Liver (tissue), 5 donors: ENCODE measurements around the gene KRTAP19-7. TPM values are rescaled to one million over a fixed set of nuclear protein-coding genes. Genes with fewer than 3 reads are reported as not detected.

Experiments
- polyA plus RNA-seq, 2 donors: library from polyadenylated mRNA; stranded (reverse) in 1 of 2; unstranded in 1 of 2; fragments of 200-250 nt in 1 of 2; fragments of >200 nt in 1 of 2; fragmentation: Nextera tagmentation in 1 of 2; extraction: Ambion mirVana in 1 of 2; gene quantifications; one replicate each; pipeline versions ENCODE4 v1.2.1 to v1.2.3, GENCODE V29; 2013 to 2015
- small RNA-seq: library from RNA; depleted of rRNA; stranded (forward); fragments of <200 nt; gene quantifications from one replicate; pipeline ENCODE3, GENCODE V24; 2014
- total RNA-seq, 2 donors: library from RNA; depleted of rRNA; stranded (reverse); fragments of >200 nt; gene quantifications; one replicate each; pipeline ENCODE4 v1.2.3, GENCODE V29; 2014
- donor health status: healthy.
- donor health status: healthy.
- donor health status: healthy.

Gene KRTAP19-7
- total and polyA plus RNA-seq, 4 donors, result not detected

Small RNA genes within 50 kb of the gene (small RNA-seq; reads per million reads assigned to genes)
- not detected for gene AP000567.1
- not detected for gene KRTAP19-10P
- gene KRTAP19-11P, result not detected
- gene KRTAP22-1, result not detected
- not detected for gene KRTAP22-2

Other genes with a start within 250 kb of the KRTAP19-7 start
- not detected for gene KRTAP26-1, start 241.0 kb downstream of the KRTAP19-7 start, total RNA-seq
- gene KRTAP26-1, start 241.0 kb downstream of the KRTAP19-7 start, polyA plus RNA-seq, result not detected
- gene KRTAP27-1, start 223.6 kb downstream of the KRTAP19-7 start, total RNA-seq, result not detected
- gene KRTAP27-1, start 223.6 kb downstream of the KRTAP19-7 start, polyA plus RNA-seq, result not detected
- not detected for gene KRTAP23-1, start 212.7 kb downstream of the KRTAP19-7 start, total RNA-seq
- not detected for gene KRTAP23-1, start 212.7 kb downstream of the KRTAP19-7 start, polyA plus RNA-seq
- gene KRTAP13-2, start 189.0 kb downstream of the KRTAP19-7 start, total RNA-seq, result not detected
- not detected for gene KRTAP13-2, start 189.0 kb downstream of the KRTAP19-7 start, polyA plus RNA-seq
- not detected for gene KRTAP13-1, start 165.3 kb downstream of the KRTAP19-7 start, total RNA-seq
- gene KRTAP13-1, start 165.3 kb downstream of the KRTAP19-7 start, polyA plus RNA-seq, result not detected
- not detected for gene KRTAP13-3, start 135.4 kb downstream of the KRTAP19-7 start, total RNA-seq
- gene KRTAP13-3, start 135.4 kb downstream of the KRTAP19-7 start, polyA plus RNA-seq, result not detected
- gene KRTAP13-4, start 131.1 kb downstream of the KRTAP19-7 start, total RNA-seq, result not detected
- gene KRTAP13-4, start 131.1 kb downstream of the KRTAP19-7 start, polyA plus RNA-seq, result not detected
- gene KRTAP15-1, start 121.0 kb downstream of the KRTAP19-7 start, total RNA-seq, result not detected
- gene KRTAP15-1, start 121.0 kb downstream of the KRTAP19-7 start, polyA plus RNA-seq, result not detected
- not detected for gene KRTAP19-1, start 80.9 kb downstream of the KRTAP19-7 start, total RNA-seq
- not detected for gene KRTAP19-1, start 80.9 kb downstream of the KRTAP19-7 start, polyA plus RNA-seq
- gene KRTAP19-2, start 73.9 kb downstream of the KRTAP19-7 start, total RNA-seq, result not detected
- not detected for gene KRTAP19-2, start 73.9 kb downstream of the KRTAP19-7 start, polyA plus RNA-seq
- gene KRTAP19-3, start 69.3 kb downstream of the KRTAP19-7 start, total RNA-seq, result not detected
- gene KRTAP19-3, start 69.3 kb downstream of the KRTAP19-7 start, polyA plus RNA-seq, result not detected
- not detected for gene KRTAP19-4, start 64.1 kb downstream of the KRTAP19-7 start, total RNA-seq
- not detected for gene KRTAP19-4, start 64.1 kb downstream of the KRTAP19-7 start, polyA plus RNA-seq
- gene KRTAP19-5, start 59.2 kb downstream of the KRTAP19-7 start, total RNA-seq, result not detected
- gene KRTAP19-5, start 59.2 kb downstream of the KRTAP19-7 start, polyA plus RNA-seq, result not detected
- gene KRTAP19-6, start 19.4 kb downstream of the KRTAP19-7 start, total RNA-seq, result not detected
- not detected for gene KRTAP19-6, start 19.4 kb downstream of the KRTAP19-7 start, polyA plus RNA-seq
- not detected for gene KRTAP22-2, start 29.1 kb upstream of the KRTAP19-7 start, total RNA-seq
- not detected for gene KRTAP22-2, start 29.1 kb upstream of the KRTAP19-7 start, polyA plus RNA-seq
- gene KRTAP6-3, start 31.1 kb upstream of the KRTAP19-7 start, total RNA-seq, result not detected
- not detected for gene KRTAP6-3, start 31.1 kb upstream of the KRTAP19-7 start, polyA plus RNA-seq
- not detected for gene KRTAP6-2, start 37.6 kb upstream of the KRTAP19-7 start, total RNA-seq
- gene KRTAP6-2, start 37.6 kb upstream of the KRTAP19-7 start, polyA plus RNA-seq, result not detected
- gene KRTAP22-1, start 39.8 kb upstream of the KRTAP19-7 start, total RNA-seq, result not detected
- gene KRTAP22-1, start 39.8 kb upstream of the KRTAP19-7 start, polyA plus RNA-seq, result not detected
- not detected for gene KRTAP6-1, start 52.6 kb upstream of the KRTAP19-7 start, total RNA-seq
- not detected for gene KRTAP6-1, start 52.6 kb upstream of the KRTAP19-7 start, polyA plus RNA-seq
- gene KRTAP20-1, start 55.1 kb upstream of the KRTAP19-7 start, total RNA-seq, result not detected
- gene KRTAP20-1, start 55.1 kb upstream of the KRTAP19-7 start, polyA plus RNA-seq, result not detected
- not detected for gene KRTAP20-4, start 59.3 kb upstream of the KRTAP19-7 start, total RNA-seq
- not detected for gene KRTAP20-4, start 59.3 kb upstream of the KRTAP19-7 start, polyA plus RNA-seq
- gene KRTAP20-2, start 73.9 kb upstream of the KRTAP19-7 start, total RNA-seq, result not detected
- not detected for gene KRTAP20-2, start 73.9 kb upstream of the KRTAP19-7 start, polyA plus RNA-seq
- gene KRTAP20-3, start 81.5 kb upstream of the KRTAP19-7 start, total RNA-seq, result not detected
- gene KRTAP20-3, start 81.5 kb upstream of the KRTAP19-7 start, polyA plus RNA-seq, result not detected
- gene KRTAP21-3, start 157.5 kb upstream of the KRTAP19-7 start, total RNA-seq, result not detected
- gene KRTAP21-3, start 157.5 kb upstream of the KRTAP19-7 start, polyA plus RNA-seq, result not detected
- not detected for gene KRTAP21-2, start 185.9 kb upstream of the KRTAP19-7 start, total RNA-seq
- not detected for gene KRTAP21-2, start 185.9 kb upstream of the KRTAP19-7 start, polyA plus RNA-seq
- not detected for gene KRTAP21-1, start 194.1 kb upstream of the KRTAP19-7 start, total RNA-seq
- not detected for gene KRTAP21-1, start 194.1 kb upstream of the KRTAP19-7 start, polyA plus RNA-seq